ENCODE results near the gene LRRD1.

The LRRD1 gene

GRCh38 chr7:92116949-92117348, 62.0 kb downstream of the LRRD1 start:
- Histone ChIP-seq H3K4me3 (ENCODE audit: low read length) (no peak overlapping the region), H3K4me2 (ENCODE audit: low read length) (no peak overlapping the region), H3K79me2 (ENCODE audit: control insufficient read depth, low read length) (peaks cover 74% of the 10 kb centered on the region), H3K4me1 (ENCODE audit: control insufficient read depth, low read length) (peaks cover 51% of the 10 kb centered on the region), H3K9me2 (replicated peaks; ENCODE audit: control insufficient read depth, low read length) (no peaks in the 10 kb centered on the region; the same call in 1 of the 2 replicates), H4K20me1 (ENCODE audit: control insufficient read depth, insufficient read depth, low read depth, low read length) (peaks cover 31% of the 10 kb centered on the region; the same call in 1 of the 2 replicates), H3K36me3 (ENCODE audit: control insufficient read depth, low read length) (peaks cover 94% of the 10 kb centered on the region), H3K27me3 (ENCODE audit: control insufficient read depth, low read length) (no peaks in the 10 kb centered on the region), H3K27ac (ENCODE audit: low read depth, low read length) (no peak overlapping the region), H3F3A (ENCODE audit: control insufficient read depth, insufficient read depth) (peaks cover under 1% of the 10 kb centered on the region), H3K9me3 (ENCODE audit: control insufficient read depth, insufficient read depth, low read length) (no peaks in the 10 kb centered on the region)
- TF ChIP-seq EZH2phosphoT487 (IDR thresholded peaks at IDR 0.05; ENCODE audit: borderline replicate concordance, low read length) (no peak), CTCF (IDR thresholded peaks at IDR 0.05; ENCODE audit: low read depth, low read length, poor library complexity, severe bottlenecking) (no peak)

GRCh38 chr7:92115821-92116220, 63.1 kb downstream of the LRRD1 start:
- TF ChIP-seq EZH2phosphoT487 (IDR thresholded peaks at IDR 0.05; ENCODE audit: borderline replicate concordance, low read length) (no peak), CTCF (IDR thresholded peaks at IDR 0.05; ENCODE audit: low read depth, low read length, poor library complexity, severe bottlenecking) (no peak)
- no peak overlapping the region for H3K4me2 ChIP-seq (ENCODE audit: low read length)
- H3K36me3 ChIP-seq (ENCODE audit: control insufficient read depth, low read length) = peaks cover 94% of the 10 kb centered on the region
- H3K9me3 ChIP-seq (ENCODE audit: control insufficient read depth, insufficient read depth, low read length) = no peaks in the 10 kb centered on the region
- H3K79me2 ChIP-seq (ENCODE audit: control insufficient read depth, low read length) = peaks cover 63% of the 10 kb centered on the region
- H3K4me3 ChIP-seq (ENCODE audit: low read length) = no peak overlapping the region
- H3K27ac ChIP-seq (ENCODE audit: low read depth, low read length) = no peak overlapping the region
- no peaks in the 10 kb centered on the region for H3K9me2 ChIP-seq (replicated peaks; ENCODE audit: control insufficient read depth, low read length)
- peaks cover 40% of the 10 kb centered on the region for H3K4me1 ChIP-seq (ENCODE audit: control insufficient read depth, low read length)
- no peaks in the 10 kb centered on the region for H3K27me3 ChIP-seq (ENCODE audit: control insufficient read depth, low read length)
- peaks cover 12% of the 10 kb centered on the region for H3F3A ChIP-seq (ENCODE audit: control insufficient read depth, insufficient read depth)
- peaks cover 26% of the 10 kb centered on the region; the same call in 1 of the 2 replicates for H4K20me1 ChIP-seq (ENCODE audit: control insufficient read depth, insufficient read depth, low read depth, low read length)

GRCh38 chr7:92110857-92111256, 68.1 kb downstream of the LRRD1 start:
- peaks cover 31% of the 10 kb centered on the region for H3F3A ChIP-seq (ENCODE audit: control insufficient read depth, insufficient read depth)
- H4K20me1 ChIP-seq (ENCODE audit: control insufficient read depth, insufficient read depth, low read depth, low read length) = 0 out of 2 replicates have a peak, but pooled peaks cover 4% of the 10 kb centered on the region
- H3K27ac ChIP-seq (ENCODE audit: low read depth, low read length) = no peak overlapping the region
- peaks cover 28% of the 10 kb centered on the region for H3K4me1 ChIP-seq (ENCODE audit: control insufficient read depth, low read length)
- peaks cover 20% of the 10 kb centered on the region for H3K79me2 ChIP-seq (ENCODE audit: control insufficient read depth, low read length)
- no peaks in the 10 kb centered on the region for H3K27me3 ChIP-seq (ENCODE audit: control insufficient read depth, low read length)
- H3K9me3 ChIP-seq (ENCODE audit: control insufficient read depth, insufficient read depth, low read length) = no peaks in the 10 kb centered on the region
- no peaks in the 10 kb centered on the region for H3K9me2 ChIP-seq (replicated peaks; ENCODE audit: control insufficient read depth, low read length)
- no peak overlapping the region for H3K4me3 ChIP-seq (ENCODE audit: low read length)
- peaks cover 87% of the 10 kb centered on the region for H3K36me3 ChIP-seq (ENCODE audit: control insufficient read depth, low read length)
- no peak for TF ChIP-seq CTCF (IDR thresholded peaks at IDR 0.05; ENCODE audit: low read depth, low read length, poor library complexity, severe bottlenecking)
- no peak for TF ChIP-seq EZH2phosphoT487 (IDR thresholded peaks at IDR 0.05; ENCODE audit: borderline replicate concordance, low read length)
- no peak overlapping the region for H3K4me2 ChIP-seq (ENCODE audit: low read length)

Measured in DOHH2 (cell line).